NCI-H1436 (cell line): Measurements from ENCODE around the gene ATF6.

Experiments used
- DNase-seq: peaks from one replicate; lab custom pipeline; 2025; lab: John Stamatoyannopoulos, UW

The ATF6 gene

GRCh38 chr1:161972828-161973227 lies 206.7 kb downstream of the ATF6 start:
- no peak for DNase-seq

DNA sequence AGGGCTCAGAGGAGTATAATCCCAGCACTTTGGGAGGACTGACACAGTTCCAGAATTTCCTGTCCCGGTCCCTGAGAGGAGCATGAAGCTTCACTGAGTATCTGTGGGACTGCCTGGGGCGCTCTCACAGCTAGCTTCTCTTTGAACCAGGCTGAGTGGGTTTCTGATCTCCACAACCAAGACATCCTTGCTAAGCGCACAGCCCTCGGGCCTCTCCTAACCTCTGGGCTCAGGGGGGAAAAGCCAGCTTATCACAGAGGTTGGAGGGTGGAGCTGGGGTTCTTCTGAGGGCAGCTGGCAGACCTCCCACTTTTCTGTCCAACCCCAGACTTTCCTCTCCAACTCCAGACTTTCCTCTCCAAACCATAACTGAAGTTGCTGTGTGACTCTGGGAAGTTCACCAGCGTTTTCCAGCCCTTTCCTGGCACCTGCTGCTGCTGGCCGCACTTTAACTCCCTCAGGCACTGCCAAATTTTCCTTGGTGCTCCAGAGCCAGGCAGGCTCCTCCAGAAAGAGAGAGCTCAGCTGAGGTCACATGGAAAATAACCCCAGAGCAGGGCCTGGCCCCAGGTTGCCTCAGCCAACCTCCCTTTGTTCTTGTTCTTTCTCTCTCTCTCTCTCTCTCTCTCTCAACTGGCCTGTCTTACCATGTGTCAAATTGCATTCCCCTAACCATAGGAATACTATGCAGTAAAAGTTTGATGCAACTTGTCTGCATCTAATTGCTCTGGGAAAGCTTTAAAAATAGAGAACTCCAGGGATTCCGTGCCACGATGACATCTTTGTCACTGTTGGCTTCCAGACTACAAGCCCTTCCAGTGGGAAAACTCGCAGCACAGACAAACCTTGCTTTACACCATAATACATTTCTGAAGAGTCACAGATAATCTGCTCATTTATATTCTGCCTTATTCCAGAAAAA lies 208.1 kb downstream of the ATF6 start:
- no peak for DNase-seq

DNA sequence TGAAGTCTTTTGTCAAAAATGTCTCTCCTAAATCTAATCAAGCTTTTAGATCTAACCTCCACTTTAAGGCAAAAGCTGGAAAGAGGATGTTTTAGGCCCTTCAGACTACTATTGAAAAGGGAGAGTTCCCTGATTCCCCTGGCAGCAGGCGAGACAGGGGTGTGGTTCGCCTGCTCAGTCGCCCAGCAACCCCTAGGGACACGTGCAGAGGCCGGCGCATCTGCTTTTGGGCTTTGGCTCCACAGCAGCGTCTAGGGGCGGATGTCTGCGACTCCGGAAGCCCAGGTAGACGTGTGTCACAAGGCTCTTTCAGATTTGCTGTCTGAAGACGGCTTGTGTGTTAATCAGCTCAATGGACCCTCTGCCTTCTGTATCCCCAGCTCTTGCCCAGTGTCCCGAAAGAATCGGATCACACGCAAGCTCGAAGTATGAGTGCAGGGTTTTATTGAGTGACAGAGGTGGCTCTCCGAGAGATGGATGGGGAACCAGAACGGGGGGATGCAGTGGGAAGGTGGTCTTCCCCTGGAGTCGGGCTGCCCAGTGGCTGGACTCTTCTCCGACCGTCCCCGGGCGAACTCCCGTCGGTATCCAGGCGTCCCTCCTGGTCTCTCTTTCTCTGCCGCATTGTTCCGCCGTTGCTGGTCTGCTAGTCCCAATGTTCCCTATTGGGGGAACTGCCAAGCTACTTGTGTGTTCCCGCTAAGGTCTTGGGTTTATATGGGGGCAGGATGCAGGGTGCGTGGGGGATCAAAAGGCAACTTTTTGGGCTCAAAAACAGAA lies 212.1 kb downstream of the ATF6 start:
- DNase-seq: no peak

- no peak for DNase-seq
Measured at GRCh38 chr1:161981126-161981525, 215.0 kb downstream of the ATF6 start.

- DNase-seq: no peak
Measured at GRCh38 chr1:161981735-161982506, 215.8 kb downstream of the ATF6 start.

GRCh38 chr1:161982507-161982895 lies 216.4 kb downstream of the ATF6 start:
- no peak for DNase-seq

DNA sequence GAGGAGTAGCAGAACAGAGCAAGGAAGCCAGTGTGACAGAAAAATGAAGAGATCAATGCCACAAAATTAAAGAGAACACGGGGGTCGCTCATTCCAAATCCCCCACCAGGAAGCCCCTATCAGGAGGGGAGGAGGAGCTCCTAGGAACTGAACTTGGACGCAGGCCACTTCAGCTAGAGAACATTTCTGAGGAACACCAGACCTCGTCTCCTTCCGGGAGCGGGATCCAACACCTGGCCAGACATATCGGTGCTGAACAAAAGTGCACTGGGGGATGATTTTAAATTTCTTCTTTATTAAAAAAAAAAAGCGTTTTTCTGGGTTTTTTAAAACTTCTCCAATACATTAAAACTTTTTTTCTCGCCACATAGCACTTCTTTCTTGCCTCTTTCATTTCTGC lies 216.8 kb downstream of the ATF6 start:
- no peak for DNase-seq

DNA sequence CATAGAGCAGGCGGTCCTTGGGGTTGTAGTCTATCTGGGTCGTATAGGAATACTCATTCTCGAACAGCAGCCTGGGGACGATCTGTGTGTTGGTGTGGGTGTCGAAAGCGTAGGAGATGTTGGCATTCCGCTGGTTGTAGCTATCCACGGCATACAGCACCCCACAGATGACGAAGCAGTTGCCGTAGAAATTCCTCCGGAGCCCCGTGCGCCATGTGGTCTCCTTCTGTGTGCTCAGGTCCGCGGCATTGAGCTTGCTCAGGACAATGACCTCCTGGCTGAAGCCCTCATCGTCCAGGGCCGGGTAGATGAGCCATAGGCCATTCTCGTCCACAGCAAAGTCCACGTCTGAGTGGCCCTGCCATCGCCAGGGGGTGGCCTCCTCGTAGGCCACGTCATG lies 217.6 kb downstream of the ATF6 start:
- no peak for DNase-seq

DNA sequence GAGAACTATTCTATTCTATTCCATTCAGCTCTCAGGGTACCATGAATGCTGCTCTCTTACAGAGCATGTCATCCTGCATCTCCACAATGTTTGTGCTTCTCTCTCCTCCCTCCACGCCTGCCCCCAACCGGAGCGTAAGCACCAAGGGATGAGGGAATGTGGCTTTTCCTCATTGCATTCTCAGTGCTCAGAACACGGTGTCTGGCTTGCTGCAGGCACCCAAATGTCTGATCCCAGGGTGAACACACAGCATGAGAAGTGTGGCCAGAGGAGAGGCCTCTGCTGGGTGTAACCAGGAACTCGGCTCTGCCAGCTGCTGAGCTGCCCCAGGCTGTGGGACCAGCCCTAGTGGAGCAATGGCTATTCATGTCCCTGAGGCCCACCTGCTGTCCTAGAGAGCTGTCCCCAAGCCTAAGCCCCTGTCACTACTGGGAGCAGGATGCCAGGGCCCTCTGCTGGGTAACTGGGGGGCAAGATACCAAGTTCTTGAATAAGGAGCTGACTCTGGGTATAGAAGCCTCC lies 219.2 kb downstream of the ATF6 start:
- DNase-seq: no peak

GRCh38 chr1:161986328-161986727 lies 220.2 kb downstream of the ATF6 start:
- DNase-seq: no peak

DNA sequence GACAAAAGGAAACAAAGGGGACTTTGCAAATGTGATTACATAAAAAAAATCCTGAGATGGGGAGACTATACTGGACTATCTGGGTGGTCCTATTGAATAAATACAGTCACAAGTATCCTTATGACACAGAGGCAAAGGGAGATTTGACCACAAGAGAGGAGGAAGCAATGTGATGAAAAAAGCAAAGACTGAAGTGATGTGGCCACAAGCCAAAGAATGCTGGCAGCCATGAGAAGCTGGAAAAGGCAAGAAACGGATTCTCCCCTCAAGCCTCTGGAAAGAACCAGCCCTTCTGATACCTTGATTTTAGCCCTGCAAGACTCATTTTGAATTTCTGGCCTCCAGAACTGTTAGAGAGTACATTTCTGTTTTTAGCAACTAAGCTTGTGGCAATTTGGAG lies 221.2 kb downstream of the ATF6 start:
- no peak for DNase-seq

- no peak for DNase-seq
Measured at GRCh38 chr1:161987872-161988271, 221.8 kb downstream of the ATF6 start.

- DNase-seq: no peak
Measured at GRCh38 chr1:161988413-161988812, 222.3 kb downstream of the ATF6 start.

DNA sequence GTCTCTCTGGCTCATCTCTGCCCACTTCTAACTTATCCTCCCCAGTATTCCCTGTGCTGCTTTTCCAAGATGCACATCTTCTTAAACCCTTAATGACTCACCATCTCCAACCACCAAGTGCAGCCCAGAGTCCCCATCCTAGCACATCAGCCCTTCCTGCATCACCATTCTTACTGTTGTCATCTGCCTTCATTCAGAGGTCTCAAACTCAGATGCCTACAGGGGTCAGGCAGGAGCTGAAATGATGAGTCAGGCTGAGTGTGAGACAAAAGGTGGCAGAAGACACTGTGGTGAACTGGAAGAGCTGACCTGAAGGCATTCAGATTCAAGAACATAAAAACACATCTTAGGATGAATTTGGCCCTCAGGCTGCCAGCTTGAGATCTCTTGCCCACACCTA lies 223.0 kb downstream of the ATF6 start:
- DNase-seq: no peak

GRCh38 chr1:161989786-161990185 lies 223.7 kb downstream of the ATF6 start:
- no peak for DNase-seq

- no peak for DNase-seq
Measured at GRCh38 chr1:161993576-161993975, 227.5 kb downstream of the ATF6 start.

DNA sequence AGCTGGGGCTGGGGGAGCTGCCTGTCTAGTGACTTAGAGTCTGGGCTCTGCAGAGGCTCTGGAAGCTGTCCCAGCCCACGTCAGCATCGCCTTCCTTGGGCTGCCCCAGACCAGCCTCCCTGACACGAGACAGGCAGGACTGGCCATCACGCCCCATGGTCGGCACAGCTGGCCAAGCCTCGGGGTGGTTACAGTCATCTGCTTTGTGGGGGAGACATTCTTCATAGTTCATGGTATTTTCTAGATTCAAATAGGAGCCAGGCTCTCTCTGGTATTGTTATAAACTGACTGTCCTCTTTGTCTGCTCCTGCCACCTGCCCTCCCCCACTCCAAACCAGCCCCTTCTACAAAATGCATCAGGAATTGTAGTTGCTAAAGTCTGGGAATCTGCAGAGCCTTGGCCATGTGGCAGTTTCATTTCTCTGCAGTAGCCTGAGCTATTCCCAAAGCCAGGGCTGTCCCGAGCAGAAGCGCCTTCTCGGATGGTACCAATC lies 228.1 kb downstream of the ATF6 start:
- no peak for DNase-seq

GRCh38 chr1:161997152-161997551 lies 231.0 kb downstream of the ATF6 start:
- DNase-seq: no peak

DNA sequence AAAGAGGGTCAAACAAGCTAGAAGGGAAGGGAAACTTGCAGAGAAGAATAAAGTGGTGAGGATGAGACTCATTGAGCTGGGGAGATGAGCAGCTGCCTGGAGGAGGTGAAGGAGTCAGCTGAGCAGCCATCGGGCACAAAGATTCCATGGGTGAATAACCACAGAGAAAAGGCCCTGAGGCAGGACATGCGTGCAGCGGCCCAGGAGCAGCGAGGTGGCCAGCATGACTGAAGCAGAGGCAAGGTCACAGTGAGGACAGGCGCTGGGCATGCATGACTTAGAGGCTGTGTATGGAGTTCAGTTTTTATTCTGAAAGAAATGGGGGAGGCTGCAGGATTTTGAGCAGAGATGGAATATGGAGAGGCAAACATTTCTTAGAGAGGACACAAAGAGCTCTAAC lies 232.7 kb downstream of the ATF6 start:
- DNase-seq: no peak

- no peak for DNase-seq
Measured at GRCh38 chr1:161999301-162000052, 233.4 kb downstream of the ATF6 start.

GRCh38 chr1:162000053-162000420 lies 233.9 kb downstream of the ATF6 start:
- DNase-seq: no peak
